HG03457 (cell line): ENCODE results near the gene PAX2.

Experiments used
- ATAC-seq: cut with Tn5 transposase; IDR thresholded peaks from one replicate; pipeline ENCODE4 v1.9.1; 2021; ENCODE audit warnings: moderate number of reproducible peaks; ENCODE audit not compliant: unreplicated experiment

Gene PAX2

DNA sequence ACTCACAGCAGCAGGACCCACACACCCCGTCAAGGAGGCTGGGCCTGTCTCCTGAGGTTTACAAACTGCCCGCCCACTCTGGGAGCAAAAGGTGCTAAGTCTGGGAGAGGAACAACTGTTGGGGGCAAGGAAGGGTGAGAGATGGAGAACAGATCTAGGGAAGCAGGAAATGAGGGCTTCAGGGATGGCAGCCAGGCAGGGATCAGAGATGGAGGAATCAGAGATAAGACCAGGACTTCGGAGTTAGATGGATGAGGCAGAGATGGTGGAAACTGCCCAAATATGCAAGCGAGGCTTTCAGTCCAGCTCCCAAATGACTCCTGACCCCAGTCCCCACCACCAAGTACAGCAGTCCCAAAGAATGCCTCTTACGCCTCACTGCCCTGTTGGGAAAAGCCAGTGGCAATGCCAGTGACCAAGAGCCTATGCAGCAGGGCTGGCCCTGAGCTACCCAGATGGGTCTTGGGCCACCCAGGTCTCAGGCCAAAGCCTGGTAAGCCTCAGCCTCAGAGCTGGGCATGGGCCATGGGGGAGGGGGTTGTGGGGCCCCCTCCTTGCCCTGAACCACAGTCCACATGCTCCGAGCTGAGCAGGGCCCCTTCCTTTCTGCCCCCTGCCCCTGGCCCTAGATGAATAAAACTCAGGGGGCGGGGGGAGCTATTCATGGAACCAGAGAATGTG lies 127.9 kb downstream of the PAX2 start:
- no peak for ATAC-seq

DNA sequence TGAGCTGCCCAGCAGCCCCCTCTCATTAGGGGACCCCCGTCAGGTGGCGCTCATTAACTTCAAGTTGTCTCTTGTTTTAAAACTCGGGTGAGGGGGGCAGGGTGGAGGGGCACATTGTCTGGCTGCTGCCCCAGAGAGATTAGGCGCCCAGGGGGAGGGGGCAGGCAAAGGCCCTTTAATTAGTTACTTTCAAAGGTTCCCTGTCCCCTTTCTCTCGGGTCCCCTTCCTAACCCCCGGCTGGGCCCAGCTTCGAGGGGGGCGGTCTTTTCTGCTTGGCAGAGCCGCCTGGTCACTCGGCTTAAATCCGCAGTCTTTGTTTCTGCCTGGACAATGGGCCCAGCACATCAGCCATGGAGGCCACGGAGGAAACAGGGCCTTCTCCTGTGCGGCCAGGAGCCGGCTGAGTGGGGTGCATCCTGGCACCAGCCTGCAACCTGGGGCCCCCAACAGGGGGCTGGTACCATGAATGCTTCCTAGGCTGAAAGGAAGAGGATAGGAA lies 128.5 kb downstream of the PAX2 start:
- ATAC-seq, result no peak

DNA sequence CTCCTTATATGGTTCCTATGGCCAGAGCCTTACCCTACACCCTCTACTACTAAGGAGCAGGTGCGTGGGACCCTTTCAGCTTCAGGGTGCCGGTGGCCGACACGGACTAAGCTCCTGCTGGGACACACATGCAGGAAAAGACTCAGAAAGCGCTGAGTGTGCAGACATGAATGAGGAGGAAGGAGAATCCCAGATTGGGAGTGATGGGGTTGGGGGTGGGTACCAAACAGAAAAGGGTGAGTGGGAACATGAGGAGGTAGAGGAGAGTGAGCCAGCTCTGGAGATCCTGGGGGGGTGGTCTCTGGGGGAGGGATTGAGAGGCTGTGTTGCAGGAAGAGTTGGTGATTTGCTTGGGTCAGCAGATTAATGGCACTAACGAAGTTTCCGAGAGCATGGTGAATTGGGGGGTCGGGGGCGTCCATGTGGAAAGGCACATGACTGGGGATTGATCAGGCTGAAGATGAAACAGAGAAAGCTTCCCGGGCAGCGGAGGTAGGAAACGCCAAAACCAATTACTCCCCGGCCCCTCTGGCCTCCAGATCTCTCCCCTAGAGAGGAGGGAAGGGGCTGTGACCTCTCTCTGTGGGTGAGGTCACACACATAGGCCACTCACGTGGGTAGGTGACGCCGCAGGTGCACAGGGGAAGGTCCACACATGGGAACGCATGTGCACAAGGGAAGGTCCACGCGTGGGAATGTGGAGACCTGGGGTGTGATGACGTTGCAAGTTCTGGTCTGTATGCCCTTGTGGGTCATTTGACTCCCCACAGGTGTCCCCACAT lies 129.5 kb downstream of the PAX2 start:
- no peak for ATAC-seq

DNA sequence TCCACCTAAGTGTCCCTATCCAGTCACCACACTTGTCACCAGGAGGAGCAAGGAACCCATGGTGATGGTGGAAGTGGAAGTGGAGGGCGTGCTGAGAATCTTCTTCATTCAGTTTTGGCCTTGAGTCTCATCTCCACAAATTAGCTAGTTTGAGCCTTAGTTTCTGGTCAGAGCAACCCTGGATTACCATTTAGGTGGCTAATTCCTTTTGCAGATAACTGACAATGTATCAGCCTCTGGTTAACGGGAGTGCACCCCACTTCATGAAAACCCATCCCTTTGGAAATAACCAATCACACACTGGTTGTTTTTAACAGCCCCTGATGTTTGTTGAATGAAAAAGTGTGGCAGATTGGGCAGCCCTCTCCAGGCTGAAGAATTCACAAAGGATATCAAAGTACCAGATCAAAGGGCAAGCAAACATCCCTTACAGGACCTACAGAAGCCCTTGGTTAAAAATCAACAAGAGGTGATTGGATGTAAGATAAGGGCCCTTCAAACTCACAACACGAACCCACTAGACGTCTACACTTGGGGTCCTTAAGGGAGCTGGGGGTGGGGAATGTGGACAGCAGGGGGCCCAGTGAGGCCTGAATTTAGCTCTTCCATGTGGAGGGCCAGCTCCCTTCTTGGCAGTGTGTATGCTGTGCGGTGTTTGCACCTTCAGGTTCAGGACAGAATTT lies 130.2 kb downstream of the PAX2 start:
- ATAC-seq, result no peak

DNA sequence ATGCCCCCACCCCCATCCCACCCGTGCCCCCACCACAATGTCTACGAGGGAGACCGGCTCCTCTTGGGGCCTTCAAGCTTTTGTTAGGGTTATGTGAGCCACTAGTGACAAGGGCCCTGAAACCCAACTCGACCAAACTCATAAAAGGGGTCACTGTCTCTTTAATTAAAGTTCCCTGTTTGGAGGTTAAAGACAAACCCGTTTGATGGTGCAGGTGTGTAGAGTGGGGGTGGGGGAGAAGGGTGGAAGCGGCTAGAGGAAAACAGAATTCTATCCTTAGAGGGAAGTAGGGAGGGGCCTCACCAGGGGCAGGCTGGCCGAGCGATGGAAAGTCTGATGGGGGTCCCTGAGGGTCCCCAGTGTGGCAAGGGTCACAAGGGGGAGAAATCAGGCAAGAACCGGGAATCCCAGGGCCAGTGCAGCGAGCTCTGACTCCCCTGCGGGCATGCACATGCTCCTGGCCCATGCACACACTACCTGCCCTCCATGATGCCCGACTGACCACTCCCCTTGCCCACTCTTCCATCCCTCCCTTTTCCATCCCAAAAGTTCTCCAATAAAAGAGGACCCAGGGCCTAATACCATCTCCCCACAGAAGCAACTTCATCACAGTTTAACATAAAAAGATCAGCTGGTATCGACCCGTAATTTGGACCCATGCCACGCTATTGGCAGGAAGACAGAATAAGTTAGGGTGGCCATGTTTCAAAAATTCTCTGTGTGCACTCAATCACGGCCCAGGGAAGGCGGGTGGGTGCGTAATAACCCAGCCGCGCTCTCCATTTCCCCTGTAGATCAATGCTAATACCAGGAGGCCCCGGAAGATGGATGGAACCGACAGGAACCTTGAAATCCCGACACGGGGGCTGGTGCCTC lies 131.4 kb downstream of the PAX2 start:
- no peak for ATAC-seq

DNA sequence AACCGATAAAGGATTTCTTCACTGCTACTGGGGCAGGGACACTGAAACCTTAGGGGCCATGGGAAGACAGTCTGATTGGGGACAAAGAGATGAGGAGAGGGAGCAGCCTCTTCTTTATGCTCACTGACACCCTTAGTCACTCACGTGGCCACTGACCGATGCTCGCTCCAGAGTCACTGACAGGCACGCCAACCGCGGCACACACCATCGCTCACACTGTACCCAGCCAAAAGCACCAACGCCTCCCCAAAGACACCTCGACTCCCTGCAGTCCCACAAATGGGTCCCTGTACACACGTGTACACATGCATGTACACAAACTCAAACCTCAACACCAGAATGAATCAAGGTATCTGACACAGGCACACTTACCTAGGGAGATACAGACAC lies 132.1 kb downstream of the PAX2 start:
- ATAC-seq, result no peak

DNA sequence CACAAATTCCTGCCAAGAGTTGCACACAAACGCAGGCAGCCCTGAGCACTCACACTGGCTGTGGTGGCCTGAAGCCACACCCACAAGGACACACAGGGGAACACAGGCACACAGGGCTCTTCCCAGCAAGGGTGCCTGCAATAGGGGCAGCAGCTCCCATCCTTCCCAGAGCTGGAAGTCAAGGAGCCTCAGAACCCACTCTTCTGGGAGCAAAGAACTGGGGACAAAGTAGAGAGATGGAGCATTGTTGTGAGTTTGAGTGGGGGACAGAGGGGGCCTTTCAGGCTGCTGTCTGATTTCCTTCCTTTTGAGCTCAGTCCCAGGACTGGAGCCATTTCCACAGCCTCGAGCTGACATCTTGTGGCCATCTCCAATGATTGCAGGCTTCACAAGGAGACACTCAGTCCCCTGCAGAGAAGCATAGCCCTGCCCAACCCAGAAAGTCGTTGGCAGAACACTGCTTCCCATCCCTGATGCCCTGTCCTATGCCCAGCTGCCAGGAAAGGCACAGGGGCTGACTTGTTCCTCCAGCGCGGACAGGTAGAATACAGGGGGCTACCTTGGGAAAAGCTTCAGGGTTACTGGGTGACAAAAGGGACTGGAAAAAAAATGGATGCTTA lies 133.0 kb downstream of the PAX2 start:
- no peak for ATAC-seq
